Large intestine (tissue), 3 donors: ENCODE measurements around the gene COPS2. TPM values are rescaled to one million over a fixed set of nuclear protein-coding genes. Genes with fewer than 3 reads are reported as not detected.
"Not testable (repeated sequence)": the region's sequence is repeated elsewhere in the genome, so short reads cannot be mapped to it uniquely, and the experiment has no call there.

Experiments used
- DNase-seq, 2 donors: peaks; one replicate each; pipeline versions ENCODE4 v3.0.0 to v3.0.0-alpha.2; 2013
- H3K27ac ChIP-seq: one replicate; pipeline ENCODE4 v1.5.1; 2013; ENCODE audit warnings: low read length
- H3K27me3 ChIP-seq: 2 replicates; pipeline ENCODE4 v1.6.1; 2013; ENCODE audit warnings: low read length; ENCODE audit not compliant: control insufficient read depth, insufficient read depth
- H3K36me3 ChIP-seq: 2 replicates; pipeline ENCODE4 v1.6.1; 2013; ENCODE audit warnings: low read length; ENCODE audit not compliant: control insufficient read depth, insufficient read depth
- H3K4me1 ChIP-seq: one replicate; pipeline ENCODE4 v1.6.1; 2013; ENCODE audit warnings: low read length; ENCODE audit not compliant: control insufficient read depth, insufficient read depth
- H3K4me3 ChIP-seq: one replicate; pipeline ENCODE4 v1.5.1; 2013; ENCODE audit warnings: low read length
- H3K9me3 ChIP-seq: one replicate; pipeline ENCODE4 v1.6.1; 2013; ENCODE audit warnings: mild to moderate bottlenecking, low read depth, low read length, moderate library complexity; ENCODE audit not compliant: control insufficient read depth
- WGBS: methylation state at CpG from one replicate; pipeline ENCODE4 v1.1.5; 2013; ENCODE audit warnings: low lambda C conversion rate; ENCODE audit not compliant: insufficient coverage; 5-methylcytosine and 5-hydroxymethylcytosine counted together
- polyA plus RNA-seq: library from polyadenylated mRNA; unstranded; fragments of 120-200 nt; gene quantifications from one replicate; pipeline ENCODE4 v1.2.1, GENCODE V29; 2013

Gene COPS2
- polyA plus RNA-seq, 1 donor = 93.9 TPM

GRCh38 chr15:49083401-49084284 lies 71.8 kb downstream of the COPS2 start:
- H3K27me3 ChIP-seq = no peaks in the 10 kb centered on the region
- WGBS = 90% methylated on average over 4 of the region's 5 CpGs
- H3K4me1 ChIP-seq = no peaks in the 10 kb centered on the region
- no peaks in the 10 kb centered on the region for H3K9me3 ChIP-seq
- no peak for DNase-seq
- no peak overlapping the region for H3K27ac ChIP-seq
- H3K36me3 ChIP-seq = no peaks in the 10 kb centered on the region
- H3K4me3 ChIP-seq = no peak overlapping the region

GRCh38 chr15:49082960-49083359 lies 72.4 kb downstream of the COPS2 start:
- WGBS = no CpG with 5 or more reads among the region's 1 CpG
- Histone ChIP-seq H3K4me1 (no peaks in the 10 kb centered on the region), H3K27me3 (no peaks in the 10 kb centered on the region), H3K9me3 (no peaks in the 10 kb centered on the region), H3K27ac (no peak overlapping the region), H3K4me3 (no peak overlapping the region), H3K36me3 (no peaks in the 10 kb centered on the region)
- no peak for DNase-seq

- DNase-seq = no peak
- Histone ChIP-seq H3K4me3 (no peak overlapping the region), H3K4me1 (no peaks in the 10 kb centered on the region), H3K9me3 (no peaks in the 10 kb centered on the region), H3K27ac (no peak overlapping the region), H3K36me3 (no peaks in the 10 kb centered on the region), H3K27me3 (no peaks in the 10 kb centered on the region)
- 100% methylated on average over 1 of the region's 23 CpGs for WGBS
Observed at GRCh38 chr15:49079340-49080039, 75.9 kb downstream of the COPS2 start.

GRCh38 chr15:49075881-49076280 lies 79.5 kb downstream of the COPS2 start:
- no peak overlapping the region for H3K4me3 ChIP-seq
- no peaks in the 10 kb centered on the region for H3K27me3 ChIP-seq
- H3K4me1 ChIP-seq = no peaks in the 10 kb centered on the region
- DNase-seq = no peak
- no peaks in the 10 kb centered on the region for H3K36me3 ChIP-seq
- H3K9me3 ChIP-seq = no peaks in the 10 kb centered on the region
- no peak overlapping the region for H3K27ac ChIP-seq

- H3K4me1 ChIP-seq, H3K27ac ChIP-seq, H3K36me3 ChIP-seq, DNase-seq, H3K9me3 ChIP-seq, H3K4me3 ChIP-seq, H3K27me3 ChIP-seq: not testable (repeated sequence)
- WGBS = 94% methylated on average over 2 of the region's 6 CpGs
Observed at GRCh38 chr15:49074589-49075287, 80.7 kb downstream of the COPS2 start.

Other genes starting within 250 kb of the COPS2 start
- 1.7 TPM for gene SHC4, start 191.7 kb downstream of the COPS2 start, polyA plus RNA-seq
- gene SECISBP2L, start 109.2 kb downstream of the COPS2 start, polyA plus RNA-seq = 33.5 TPM
- 25.0 TPM for gene GALK2, start 14.6 kb upstream of the COPS2 start, polyA plus RNA-seq